OCI-LY3 (cell line): ENCODE data around the gene ZFP92.

Experiments used
- H2AFZ ChIP-seq: fragments of 200-600, 300-600 bp; shearing (Covaris generic); 2 replicates; pipeline ENCODE4 v1.6.0; 2014; ENCODE audit warnings: antibody characterized with exemption, low read depth, low read length
- H3K27ac ChIP-seq: fragments of 200-600, 300-600 bp; sonication (generic); 2 replicates; pipeline ENCODE4 v1.5.1; 2014; ENCODE audit warnings: mild to moderate bottlenecking, low read length, moderate library complexity, mixed read lengths
- H3K27me3 ChIP-seq: fragments of 200-600, 300-600 bp; sonication (generic); 2 replicates; pipeline ENCODE4 v1.6.1; 2014; ENCODE audit warnings: low read depth, low read length, mixed read lengths
- H3K36me3 ChIP-seq: fragments of 200-600, 300-600 bp; sonication (generic); replicated peaks from 2 replicates; pipeline ENCODE3; 2014; ENCODE audit warnings: low read depth, low read length, mixed read lengths
- H3K4me1 ChIP-seq: fragments of 300-600, 200-600 bp; sonication (generic); 2 replicates; pipeline ENCODE4 v1.6.1; 2014; ENCODE audit warnings: low read length, mixed read lengths
- H3K4me2 ChIP-seq: fragments of 200-600, 300-600 bp; sonication (generic); 2 replicates; pipeline ENCODE4 v1.6.1; 2014; ENCODE audit warnings: low read length, mixed read lengths
- H3K4me3 ChIP-seq: fragments of 300-600, 200-600 bp; sonication (generic); 2 replicates; pipeline ENCODE4 v1.5.1; 2014; ENCODE audit warnings: antibody characterized with exemption, mild to moderate bottlenecking, low read length, moderate library complexity
- H3K79me2 ChIP-seq: fragments of 300-600, 200-600 bp; shearing (Covaris generic); 2 replicates; pipeline ENCODE4 v1.6.1; 2014; ENCODE audit warnings: mild to moderate bottlenecking, low read length, mixed read lengths
- H3K9ac ChIP-seq: fragments of 300-600, 200-600 bp; shearing (Covaris generic); 2 replicates; pipeline ENCODE4 v1.6.0; 2014; ENCODE audit warnings: mild to moderate bottlenecking, low read length, moderate library complexity
- H3K9me3 ChIP-seq: fragments of 200-600, 300-600 bp; shearing (Covaris generic); 2 replicates; pipeline ENCODE4 v1.6.1; 2014; ENCODE audit warnings: low read length, mixed read lengths; ENCODE audit not compliant: insufficient read depth
- H4K20me1 ChIP-seq: fragments of 200-600, 300-600 bp; sonication (generic); 2 replicates; pipeline ENCODE4 v1.6.1; 2016; ENCODE audit warnings: low read length, mixed read lengths; ENCODE audit not compliant: insufficient read depth
- CTCF ChIP-seq: fragments of 200-600, 300-600 bp; sonication (generic); IDR thresholded peaks from 2 replicates; pipeline ENCODE4 v1.5.1; 2014; ENCODE audit warnings: antibody characterized with exemption, low read length, low read depth
- EZH2phosphoT487 ChIP-seq: fragments of 200-600 bp; shearing (Covaris generic); IDR thresholded peaks from 2 replicates; pipeline ENCODE4 v1.6.1; 2018; ENCODE audit warnings: antibody characterized with exemption, mixed run types, low read depth

ZFP92 gene

GRCh38 chrX:153416781-153417450 lies 5.6 kb downstream of the ZFP92 start:
- Histone ChIP-seq H3K9ac (no peak overlapping the region), H3K27ac (no peak overlapping the region), H3K9me3 (no peaks in the 10 kb centered on the region), H3K79me2 (peaks cover 5% of the 10 kb centered on the region; the same call in 1 of the 2 replicates), H3K27me3 (no peaks in the 10 kb centered on the region), H2AFZ (no peak overlapping the region), H3K4me1 (peaks cover 10% of the 10 kb centered on the region; the same call in 1 of the 2 replicates), H4K20me1 (no peaks in the 10 kb centered on the region), H3K4me2 (no peak overlapping the region), H3K36me3 (no peaks in the 10 kb centered on the region), H3K4me3 (no peak overlapping the region)
- TF ChIP-seq EZH2phosphoT487: no peak
- no peak for TF ChIP-seq CTCF

GRCh38 chrX:153417637-153418036 lies 6.4 kb downstream of the ZFP92 start:
- Histone ChIP-seq H4K20me1 (no peaks in the 10 kb centered on the region), H3K4me2 (no peak overlapping the region), H2AFZ (no peak overlapping the region), H3K27ac (no peak overlapping the region), H3K9ac (no peak overlapping the region), H3K9me3 (no peaks in the 10 kb centered on the region), H3K4me1 (peaks cover 3% of the 10 kb centered on the region; the same call in 1 of the 2 replicates), H3K79me2 (no peaks in the 10 kb centered on the region), H3K27me3 (no peaks in the 10 kb centered on the region), H3K4me3 (no peak overlapping the region), H3K36me3 (no peaks in the 10 kb centered on the region)
- TF ChIP-seq EZH2phosphoT487: no peak
- no peak for TF ChIP-seq CTCF

GRCh38 chrX:153420851-153421599 lies 9.8 kb downstream of the ZFP92 start:
- TF ChIP-seq EZH2phosphoT487 (no peak), CTCF (no peak)
- Histone ChIP-seq H3K9me3 (no peaks in the 10 kb centered on the region), H4K20me1 (no peaks in the 10 kb centered on the region), H2AFZ (no peak overlapping the region), H3K9ac (no peak overlapping the region), H3K4me3 (no peak overlapping the region), H3K4me1 (no peaks in the 10 kb centered on the region), H3K27ac (no peak overlapping the region), H3K36me3 (no peaks in the 10 kb centered on the region), H3K27me3 (no peaks in the 10 kb centered on the region), H3K4me2 (no peak overlapping the region), H3K79me2 (no peaks in the 10 kb centered on the region)

- Histone ChIP-seq H3K4me2 (no peak overlapping the region), H3K27ac (no peak overlapping the region), H2AFZ (no peak overlapping the region), H3K4me3 (no peak overlapping the region), H3K36me3 (no peaks in the 10 kb centered on the region), H3K9ac (no peak overlapping the region), H3K4me1 (no peaks in the 10 kb centered on the region), H4K20me1 (no peaks in the 10 kb centered on the region), H3K9me3 (no peaks in the 10 kb centered on the region), H3K27me3 (no peaks in the 10 kb centered on the region), H3K79me2 (no peaks in the 10 kb centered on the region)
- TF ChIP-seq CTCF (no peak), EZH2phosphoT487 (no peak)
Observed at GRCh38 chrX:153421856-153422255, 10.6 kb downstream of the ZFP92 start.
